Nucleus accumbens (tissue), 56 donors: ENCODE data around the gene FRA10AC1.

ENCODE experiments used
- DNase-seq, 56 donors: peaks; one replicate each; lab custom pipeline; 2025; lab: John Stamatoyannopoulos, UW

FRA10AC1 gene, protein sequence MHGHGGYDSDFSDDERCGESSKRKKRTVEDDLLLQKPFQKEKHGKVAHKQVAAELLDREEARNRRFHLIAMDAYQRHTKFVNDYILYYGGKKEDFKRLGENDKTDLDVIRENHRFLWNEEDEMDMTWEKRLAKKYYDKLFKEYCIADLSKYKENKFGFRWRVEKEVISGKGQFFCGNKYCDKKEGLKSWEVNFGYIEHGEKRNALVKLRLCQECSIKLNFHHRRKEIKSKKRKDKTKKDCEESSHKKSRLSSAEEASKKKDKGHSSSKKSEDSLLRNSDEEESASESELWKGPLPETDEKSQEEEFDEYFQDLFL

GRCh38 chr10:93702210-93703001, at the start of gene FRA10AC1:
Gene FRA10AC1 (minus strand): TSS chr10:93702592. CDS start chr10:93700106, 2,486 bp downstream.
- peak; percentile 48 to 97 (median 91) for DNase-seq

GRCh38 chr10:93751832-93752231, 49.4 kb upstream of the FRA10AC1 start:
- peak in 12 of 56 donors; percentile 8 to 63 (median 26) for DNase-seq

GRCh38 chr10:93751124-93751523, 48.7 kb upstream of the FRA10AC1 start:
- no peak for DNase-seq

GRCh38 chr10:93749218-93749799, 46.9 kb upstream of the FRA10AC1 start:
- DNase-seq = no peak

- no peak for DNase-seq
These were observed 44.5 kb upstream of the FRA10AC1 start for GRCh38 chr10:93746844-93747284.

DNA sequence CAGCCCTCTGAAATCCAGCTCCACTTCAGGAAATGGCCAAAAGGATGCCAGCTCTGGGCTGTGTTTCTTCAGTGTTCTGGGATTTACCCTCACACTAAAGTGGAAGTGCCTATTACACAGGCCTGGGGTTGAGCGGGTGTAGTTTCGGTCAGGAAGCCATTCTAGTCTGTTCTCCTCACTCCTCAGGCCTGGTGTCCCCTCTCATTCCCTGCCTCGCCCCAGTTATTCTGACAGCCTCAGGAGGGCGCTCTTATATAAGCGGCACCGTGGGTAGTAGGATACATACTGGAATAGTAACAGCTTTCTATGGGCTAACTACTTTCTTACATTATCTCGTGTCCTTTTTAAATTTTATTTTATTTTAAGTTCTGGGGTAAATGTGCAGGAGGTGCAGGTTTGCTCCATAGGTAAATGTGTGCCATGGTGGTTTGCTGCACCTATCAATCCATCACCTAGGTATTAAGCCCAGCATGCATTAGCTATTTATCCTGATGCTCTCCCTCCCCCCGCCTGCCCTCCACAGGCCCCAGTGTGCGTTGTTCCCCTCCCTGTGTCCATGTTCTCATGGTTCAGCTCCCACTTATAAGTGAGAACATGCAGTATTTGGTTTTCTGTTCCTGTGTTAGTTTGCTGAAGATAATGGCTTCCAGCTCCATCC, 43.1 kb upstream of the FRA10AC1 start:
- peak in 14 of 56 donors; percentile 15 to 49 (median 24) for DNase-seq

DNA sequence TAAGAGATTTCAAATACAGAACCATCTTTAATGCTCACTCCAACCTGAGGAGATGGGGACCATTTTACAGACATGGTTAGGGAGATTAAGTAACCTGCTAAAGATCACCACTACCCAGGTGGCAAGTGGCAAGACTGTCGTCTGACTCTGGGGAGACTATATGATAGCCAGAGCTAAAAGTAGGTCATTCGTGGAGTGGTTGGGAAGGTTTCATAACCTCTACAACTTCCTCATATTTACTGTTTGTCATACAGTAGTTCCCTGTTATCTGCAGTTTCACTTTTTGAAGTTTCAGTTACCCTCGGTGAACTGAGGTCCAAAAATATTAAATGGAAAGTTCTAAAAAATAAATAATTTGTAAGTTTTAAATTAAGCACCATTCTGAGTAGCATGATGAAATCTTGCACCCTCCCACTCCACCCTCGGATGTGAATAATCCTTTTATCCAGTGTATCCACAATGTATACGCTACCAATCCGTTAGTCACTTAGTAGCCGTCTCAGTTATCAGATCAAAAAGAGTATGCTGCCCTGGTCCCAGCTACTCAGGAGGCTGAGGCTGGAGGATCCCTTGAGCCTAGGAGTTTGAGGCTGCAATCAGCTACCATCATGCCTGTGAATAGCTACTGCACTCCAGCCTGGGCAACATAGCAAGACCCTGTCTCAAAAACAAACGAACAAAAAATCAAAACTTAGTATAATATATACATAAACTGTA, 40.4 kb upstream of the FRA10AC1 start:
- DNase-seq = no peak

- DNase-seq = no peak
These were observed 39.0 kb upstream of the FRA10AC1 start for GRCh38 chr10:93741367-93741766.

- DNase-seq = no peak
These were observed 23.6 kb upstream of the FRA10AC1 start for GRCh38 chr10:93726024-93726423.

DNA sequence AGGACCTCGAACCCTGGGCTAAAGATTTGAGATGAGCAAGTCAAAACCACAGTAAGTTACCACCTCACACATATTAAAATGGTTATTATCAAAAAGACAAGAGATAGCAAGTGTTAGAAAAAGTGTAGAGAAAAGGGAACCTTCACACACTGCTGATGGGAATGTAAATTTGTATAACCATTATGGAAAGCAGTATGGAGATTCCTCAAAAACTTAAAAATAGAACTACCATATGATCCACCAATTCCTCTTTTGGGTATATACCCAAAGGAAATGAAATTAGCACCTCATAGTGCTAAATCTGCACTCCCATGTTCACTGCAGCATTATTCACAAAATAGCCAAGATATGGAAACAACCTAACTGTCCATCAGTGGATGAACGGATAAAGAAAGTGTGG, 20.8 kb upstream of the FRA10AC1 start:
- no peak for DNase-seq

- no peak for DNase-seq
These were observed 20.2 kb upstream of the FRA10AC1 start for GRCh38 chr10:93722550-93722949.

- DNase-seq = no peak
These were observed 17.5 kb upstream of the FRA10AC1 start for GRCh38 chr10:93719901-93720300.

DNA sequence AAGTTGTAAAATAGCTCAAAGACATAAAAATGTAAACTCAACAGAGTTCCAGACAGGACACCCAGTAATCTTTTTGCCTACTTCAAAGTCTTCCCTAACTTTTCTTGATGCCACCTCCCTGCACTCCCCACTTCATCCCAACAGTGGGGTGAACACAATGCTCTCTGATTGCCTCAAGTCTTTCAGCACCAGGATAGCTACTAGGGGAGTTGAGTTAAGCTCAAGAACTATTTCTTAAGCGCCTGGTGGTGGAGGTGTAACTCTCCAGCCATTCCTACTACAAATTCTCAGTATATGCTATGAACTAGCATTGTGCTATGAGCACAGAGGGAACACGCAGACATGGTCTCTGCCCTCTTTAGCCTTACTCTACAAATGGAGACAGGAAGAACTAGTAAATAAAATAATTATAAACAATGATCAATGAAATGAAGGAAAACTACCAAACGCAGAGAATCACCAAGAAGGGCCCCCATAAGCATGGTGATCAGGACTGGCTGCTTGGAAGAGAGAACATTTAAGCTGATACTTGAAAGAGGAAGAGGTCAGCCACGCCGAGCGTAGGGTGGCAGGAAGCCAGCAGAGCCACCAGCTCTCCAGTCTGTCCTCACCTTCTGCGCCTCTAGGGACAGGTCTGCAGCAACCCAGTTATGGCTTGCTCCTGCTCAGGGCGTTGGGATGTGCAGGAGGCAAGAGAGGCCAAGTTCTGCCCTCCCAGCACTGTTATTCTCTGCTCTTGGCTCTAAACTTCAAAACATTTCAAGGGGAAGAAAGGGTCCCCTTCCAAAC, 16.7 kb upstream of the FRA10AC1 start:
- DNase-seq = peak in 3 of 56 donors; percentile 2 to 5 (median 2)

DNA sequence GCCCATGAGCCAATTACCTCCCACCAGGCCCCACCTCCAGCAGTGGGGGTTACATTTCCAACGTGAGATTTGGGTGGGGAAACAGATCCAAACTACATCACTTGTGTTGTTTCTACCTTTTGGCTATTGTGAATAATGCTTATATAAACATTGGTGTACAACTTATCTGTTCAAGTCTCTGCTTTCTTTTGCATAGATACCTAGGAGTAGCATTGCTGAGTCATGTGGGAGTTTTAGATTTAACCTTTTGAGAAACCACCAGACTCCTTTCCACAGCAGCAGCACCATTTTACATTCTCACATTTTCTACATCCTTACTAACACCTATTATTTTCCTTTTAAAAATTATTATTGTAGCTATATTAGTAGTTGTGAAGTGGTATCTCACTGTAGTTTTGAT, 14.4 kb upstream of the FRA10AC1 start:
- no peak for DNase-seq

- no peak for DNase-seq
These were observed 13.0 kb upstream of the FRA10AC1 start for GRCh38 chr10:93715345-93715744.

- DNase-seq = peak in 3 of 56 donors; percentile 1 to 15 (median 7)
These were observed 10.2 kb upstream of the FRA10AC1 start for GRCh38 chr10:93712593-93712992.

DNA sequence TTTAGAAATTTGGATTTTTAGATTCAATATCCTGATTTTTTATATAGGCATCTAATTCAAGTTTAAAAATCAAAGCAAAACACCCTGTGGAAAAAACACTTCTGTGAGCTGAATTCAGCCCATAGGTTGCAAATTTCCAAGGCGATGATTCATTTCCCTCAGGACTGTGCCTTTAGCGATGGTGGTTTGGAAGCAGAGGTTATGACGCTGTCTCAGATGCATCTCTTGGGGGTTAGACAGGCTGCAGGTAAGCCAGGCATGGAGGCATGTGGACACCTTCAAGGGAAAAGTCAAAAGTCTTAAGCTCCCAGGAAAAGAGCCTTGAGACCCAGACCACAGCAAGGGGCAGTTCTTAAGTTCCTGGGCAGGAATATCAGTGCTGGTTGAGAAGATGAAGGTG, 9.5 kb upstream of the FRA10AC1 start:
- DNase-seq = no peak

DNA sequence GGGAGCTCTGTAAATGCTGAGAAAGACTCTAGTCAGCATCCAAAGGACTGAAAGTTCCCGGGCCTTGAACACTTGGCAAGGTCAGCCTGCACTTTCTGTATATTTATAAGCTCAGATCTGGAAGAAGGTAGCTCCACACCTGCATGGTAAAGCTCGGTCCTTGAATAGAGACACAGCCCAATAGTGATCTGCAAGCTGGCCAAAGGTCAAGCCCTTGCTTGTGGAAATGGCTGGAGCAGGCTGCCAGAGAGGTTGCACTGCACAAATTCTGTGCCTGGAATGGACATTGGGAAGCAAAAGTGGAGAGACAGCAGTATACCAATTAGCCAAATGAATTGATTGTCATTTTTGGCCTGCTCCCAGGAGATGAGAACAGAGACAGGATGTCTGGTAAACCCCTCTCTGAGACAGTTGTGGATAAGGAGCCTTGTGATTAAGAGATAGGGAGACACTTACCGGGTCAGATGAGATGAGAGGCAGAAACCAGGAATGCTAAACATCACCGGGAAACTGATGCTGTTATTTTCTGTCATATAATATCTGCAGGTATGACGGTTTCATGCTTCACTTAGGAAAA, 8.0 kb upstream of the FRA10AC1 start:
- no peak for DNase-seq

GRCh38 chr10:93707623-93708022, 5.2 kb upstream of the FRA10AC1 start:
- DNase-seq = no peak
